ENCODE results near the gene MFSD6.

GRCh38 chr2:190396271-190396670, 11.9 kb upstream of the MFSD6 start:
- TF ChIP-seq CTCF (IDR thresholded peaks at IDR 0.05; ENCODE audit: poor library complexity, severe bottlenecking) (no peak), REST (IDR thresholded peaks at IDR 0.05; ENCODE audit: borderline replicate concordance) (no peak), POLR2AphosphoS5 (IDR thresholded peaks at IDR 0.05) (no peak)

All from neural cell (in vitro differentiated cells).